Fibroblast of villous mesenchyme (primary cell): Measurements from ENCODE around the gene SFSWAP. TPM values are rescaled to one million over a fixed set of nuclear protein-coding genes. Genes with fewer than 3 reads are reported as not detected.
"Not testable (repeated sequence)": the region's sequence is repeated elsewhere in the genome, so short reads cannot be mapped to it uniquely, and the experiment has no call there.

Experiments
- DNase-seq: peaks from one replicate; pipeline ENCODE4 v3.0.0-alpha.2; 2010; ENCODE audit warnings: low read depth
- H3K4me3 ChIP-seq: 2 replicates; pipeline ENCODE4 v1.5.1; 2011; ENCODE audit warnings: low read depth, mild to moderate bottlenecking, low read length
- total RNA-seq: library from RNA; depleted of rRNA; stranded (reverse); fragments of >200 nt; gene quantifications from 2 replicates; pipeline ENCODE4 v1.2.3, GENCODE V29; 2012
- TF ChIP-seq, protein P1 (sequence below): IDR thresholded peaks from 2 replicates; pipeline ENCODE4 v1.5.1; 2012; ENCODE audit warnings: low read depth, mild to moderate bottlenecking, low read length; ENCODE audit not compliant: insufficient read depth

The SFSWAP gene
- total RNA-seq, 1 donor, result 28.5 TPM

DNA sequence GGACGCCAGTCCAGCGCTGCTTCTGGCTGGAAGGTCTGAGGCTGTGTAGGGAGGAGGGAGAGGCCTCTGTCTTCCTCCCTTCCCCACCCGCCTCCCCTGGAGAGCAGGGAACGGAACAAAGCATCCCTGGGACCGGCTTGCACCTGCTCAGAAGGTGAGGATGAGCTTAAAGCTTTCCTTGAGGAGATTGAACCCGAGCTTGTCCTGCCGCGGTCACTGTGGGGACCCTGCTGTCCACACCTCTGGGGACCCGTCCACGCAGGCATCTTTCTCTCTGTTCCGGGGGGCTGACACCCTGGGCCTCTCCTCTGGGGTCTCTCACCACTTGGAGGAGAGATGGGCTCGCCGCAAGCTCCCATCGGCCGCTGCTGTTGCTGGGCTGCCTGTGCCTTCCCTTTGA, 33.2 kb upstream of the SFSWAP start:
- H3K4me3 ChIP-seq, result no peak overlapping the region
- DNase-seq, result no peak
- TF ChIP-seq, protein P1, sequence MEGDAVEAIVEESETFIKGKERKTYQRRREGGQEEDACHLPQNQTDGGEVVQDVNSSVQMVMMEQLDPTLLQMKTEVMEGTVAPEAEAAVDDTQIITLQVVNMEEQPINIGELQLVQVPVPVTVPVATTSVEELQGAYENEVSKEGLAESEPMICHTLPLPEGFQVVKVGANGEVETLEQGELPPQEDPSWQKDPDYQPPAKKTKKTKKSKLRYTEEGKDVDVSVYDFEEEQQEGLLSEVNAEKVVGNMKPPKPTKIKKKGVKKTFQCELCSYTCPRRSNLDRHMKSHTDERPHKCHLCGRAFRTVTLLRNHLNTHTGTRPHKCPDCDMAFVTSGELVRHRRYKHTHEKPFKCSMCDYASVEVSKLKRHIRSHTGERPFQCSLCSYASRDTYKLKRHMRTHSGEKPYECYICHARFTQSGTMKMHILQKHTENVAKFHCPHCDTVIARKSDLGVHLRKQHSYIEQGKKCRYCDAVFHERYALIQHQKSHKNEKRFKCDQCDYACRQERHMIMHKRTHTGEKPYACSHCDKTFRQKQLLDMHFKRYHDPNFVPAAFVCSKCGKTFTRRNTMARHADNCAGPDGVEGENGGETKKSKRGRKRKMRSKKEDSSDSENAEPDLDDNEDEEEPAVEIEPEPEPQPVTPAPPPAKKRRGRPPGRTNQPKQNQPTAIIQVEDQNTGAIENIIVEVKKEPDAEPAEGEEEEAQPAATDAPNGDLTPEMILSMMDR, result no peak

DNA sequence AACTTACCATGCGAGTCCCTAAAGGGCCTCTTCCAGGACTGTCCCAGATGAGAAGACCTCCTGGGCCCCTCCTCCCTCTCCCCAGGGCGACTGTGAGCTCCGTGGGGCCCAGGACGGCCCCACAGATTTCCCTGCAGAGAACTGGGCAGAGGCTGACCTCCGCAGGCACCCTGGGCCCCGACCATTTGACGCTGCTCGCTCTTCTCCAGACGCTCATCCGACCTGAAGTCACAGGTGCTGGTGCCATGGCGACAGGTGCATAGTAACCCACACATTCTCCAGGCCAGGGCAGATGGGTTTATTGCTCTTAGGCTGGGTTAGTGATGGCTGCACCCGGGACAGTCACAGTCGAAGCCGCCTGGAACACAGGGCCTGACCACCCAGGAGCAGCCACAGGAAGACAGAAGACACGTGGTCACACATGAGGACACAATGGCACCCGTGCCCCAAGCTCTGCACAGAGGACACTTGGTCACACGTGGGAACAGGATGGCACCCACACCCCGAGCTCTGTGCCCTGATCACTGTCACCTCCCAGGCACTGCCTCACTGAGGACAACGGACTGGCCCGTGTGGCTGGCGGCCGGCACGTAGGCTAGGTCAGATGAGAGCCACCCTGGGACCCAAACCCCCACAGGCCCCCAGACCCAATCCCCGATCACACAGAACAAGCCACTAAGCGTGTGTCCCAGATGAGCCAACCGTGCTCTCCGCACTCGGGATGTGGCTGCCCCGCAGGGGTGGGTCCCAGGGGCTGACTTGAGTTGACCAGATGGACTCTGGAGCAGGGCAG, 32.3 kb upstream of the SFSWAP start:
- not testable (repeated sequence) for H3K4me3 ChIP-seq, DNase-seq

DNA sequence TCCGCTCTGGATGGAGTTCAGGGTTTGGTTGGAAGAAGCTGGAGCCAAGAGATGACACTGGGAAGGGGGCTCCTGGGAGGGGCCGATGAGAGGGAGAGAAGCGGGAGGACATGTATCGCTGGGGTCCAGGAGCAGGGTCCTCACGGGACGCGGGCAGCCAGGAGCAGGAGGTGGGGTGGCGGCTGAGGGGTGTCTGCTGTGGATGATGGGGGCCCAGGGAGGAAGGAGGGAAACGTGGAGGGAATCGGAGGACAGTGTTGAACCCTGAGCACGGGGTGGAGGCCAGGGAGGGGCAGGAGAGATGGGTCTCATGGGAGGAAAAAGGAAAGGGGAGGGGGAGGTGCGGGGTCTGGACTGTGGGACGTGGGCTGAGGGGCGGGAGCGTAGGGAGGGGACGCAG, 31.7 kb upstream of the SFSWAP start:
- not testable (repeated sequence) for DNase-seq, H3K4me3 ChIP-seq

DNA sequence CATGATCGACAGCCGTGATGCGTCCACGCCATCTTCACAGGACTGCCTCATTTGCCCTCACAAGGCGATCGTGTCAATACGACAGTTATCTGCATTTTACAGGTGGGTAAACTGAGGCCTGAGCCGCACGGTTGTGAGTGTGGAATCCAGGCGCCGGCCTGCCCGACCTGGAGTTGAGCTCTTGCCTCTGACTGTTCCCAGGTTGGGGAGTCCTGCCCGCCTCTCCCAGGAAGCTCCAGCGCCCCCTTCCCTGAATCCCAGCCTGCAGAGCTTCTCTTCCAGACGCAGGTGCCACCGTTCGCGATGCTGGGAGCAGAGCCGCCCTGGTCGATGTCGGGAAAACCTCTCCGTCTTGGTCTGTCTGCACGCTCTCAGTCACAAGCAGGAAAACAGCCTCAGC, 31.1 kb upstream of the SFSWAP start:
- not testable (repeated sequence) for H3K4me3 ChIP-seq, DNase-seq

DNA sequence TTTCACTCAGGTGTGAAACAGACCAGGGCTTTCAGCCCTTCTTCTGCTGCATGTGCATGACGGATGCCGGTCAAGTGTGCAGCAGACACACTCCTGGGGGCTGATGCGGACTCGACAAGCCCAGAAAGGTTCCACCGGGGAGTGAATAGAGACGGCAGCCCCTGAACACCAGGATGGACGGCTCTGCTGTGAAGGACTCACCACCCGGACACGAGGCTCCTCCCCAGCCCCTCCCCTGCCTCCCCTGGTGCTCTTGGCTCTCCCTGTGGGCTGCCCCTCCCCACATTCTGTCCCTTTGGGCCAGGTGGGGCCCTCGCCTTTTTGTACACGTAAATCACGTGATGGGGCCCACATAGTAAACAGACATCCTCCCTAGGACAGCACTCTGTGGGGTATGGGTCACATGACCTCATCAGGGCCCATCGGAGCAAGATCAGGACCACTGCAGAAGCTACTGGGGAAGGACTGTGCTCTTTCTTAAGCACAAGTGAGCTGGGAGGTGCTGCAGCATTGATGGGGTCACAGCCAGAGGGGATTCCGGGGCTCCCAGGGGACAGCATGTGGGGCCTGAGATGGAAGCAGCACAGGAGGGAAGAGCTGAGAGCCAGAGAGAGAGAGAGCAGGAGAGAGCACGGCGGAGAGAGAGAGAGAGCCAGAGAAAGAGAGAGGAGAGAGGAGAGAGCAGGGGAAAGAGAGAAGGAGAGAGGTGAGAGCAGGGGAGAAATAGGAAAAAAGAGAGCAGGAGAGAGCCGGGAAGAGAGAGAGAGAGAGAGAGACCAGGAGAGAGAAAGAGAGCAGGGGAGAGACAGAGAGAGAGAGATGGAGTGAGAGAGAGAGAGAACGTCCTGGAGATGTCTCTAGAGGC, 30.3 kb upstream of the SFSWAP start:
- not testable (repeated sequence) for DNase-seq, H3K4me3 ChIP-seq

DNA sequence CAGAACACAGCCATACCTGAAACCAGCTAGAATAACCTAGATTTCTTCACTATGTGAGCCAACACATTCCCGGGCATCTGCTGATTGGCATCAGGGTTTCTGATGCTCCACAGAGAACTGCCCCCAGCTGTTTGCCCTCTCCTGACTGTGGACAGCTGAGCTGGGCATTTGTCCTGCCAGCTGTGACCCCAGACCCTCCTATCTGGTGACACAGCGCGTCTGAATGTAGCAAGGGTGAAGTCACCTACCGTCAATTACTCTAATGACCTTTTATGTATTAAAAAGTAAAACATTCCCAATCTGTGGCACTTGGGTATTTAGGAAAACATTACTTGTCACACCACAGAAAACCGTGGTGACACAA, 29.7 kb upstream of the SFSWAP start:
- TF ChIP-seq, protein P1, result no peak
- no peak for DNase-seq

DNA sequence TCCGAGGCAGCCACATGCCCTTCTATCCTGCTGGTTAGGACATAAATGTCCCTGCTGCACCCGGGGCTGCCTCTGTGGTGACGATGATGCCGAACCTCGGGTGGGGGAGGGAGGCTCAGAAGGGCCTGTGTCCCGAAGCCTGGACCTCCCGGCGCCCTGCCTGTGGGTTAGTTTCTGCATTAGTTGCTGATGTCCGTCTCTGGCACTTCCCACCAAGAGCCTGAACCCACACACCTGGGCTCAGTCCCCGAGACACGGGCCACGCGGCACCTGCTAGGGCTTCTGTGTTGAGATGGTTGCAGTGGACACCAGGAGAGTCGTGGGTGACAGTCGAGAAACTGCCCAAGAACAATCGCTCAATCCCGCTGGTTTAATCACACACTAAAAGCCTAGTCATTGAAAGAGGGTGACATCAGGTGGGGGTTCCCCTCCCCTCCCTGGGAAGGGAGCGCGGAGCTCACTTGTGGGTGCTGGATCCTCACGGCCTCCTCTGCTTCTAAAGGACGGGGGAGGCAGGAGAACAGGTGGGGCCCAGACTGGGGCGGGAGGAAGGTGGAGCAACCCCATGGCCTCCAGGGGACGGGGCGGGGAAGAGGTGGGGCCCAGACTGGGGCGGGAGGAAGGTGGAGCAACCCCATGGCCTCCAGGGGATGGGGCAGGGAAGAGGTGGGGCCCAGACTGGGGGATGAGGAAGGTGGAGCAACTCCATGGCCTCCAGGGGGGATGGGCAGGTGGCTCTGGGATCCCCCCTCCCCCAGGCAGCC, 29.0 kb upstream of the SFSWAP start:
- not testable (repeated sequence) for H3K4me3 ChIP-seq, DNase-seq

More for the DNA sequence above, 29.7 kb upstream of the SFSWAP start:
- H3K4me3 ChIP-seq, result no peak overlapping the region

DNA sequence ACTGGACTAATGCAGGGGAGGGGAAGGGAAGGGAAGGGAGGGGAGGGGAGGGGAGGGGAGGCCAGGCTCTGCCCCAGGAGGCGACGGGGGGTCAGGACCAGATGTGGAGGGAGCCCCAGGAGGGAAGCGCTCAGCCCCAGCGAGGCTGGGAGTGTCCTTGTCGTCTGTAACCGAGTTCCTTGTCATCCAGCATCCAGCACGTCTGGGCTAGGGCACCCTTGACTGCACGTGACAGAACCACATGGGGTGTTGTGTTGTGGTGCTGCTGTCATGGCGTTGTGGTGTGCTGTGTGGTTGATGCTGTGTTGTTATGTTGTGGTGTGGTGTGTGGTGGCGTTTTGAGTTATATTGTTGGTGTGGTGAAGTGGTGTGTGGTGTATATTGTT, 28.4 kb upstream of the SFSWAP start:
- no peak for DNase-seq
- TF ChIP-seq, protein P1, result no peak
- no peak overlapping the region for H3K4me3 ChIP-seq

DNA sequence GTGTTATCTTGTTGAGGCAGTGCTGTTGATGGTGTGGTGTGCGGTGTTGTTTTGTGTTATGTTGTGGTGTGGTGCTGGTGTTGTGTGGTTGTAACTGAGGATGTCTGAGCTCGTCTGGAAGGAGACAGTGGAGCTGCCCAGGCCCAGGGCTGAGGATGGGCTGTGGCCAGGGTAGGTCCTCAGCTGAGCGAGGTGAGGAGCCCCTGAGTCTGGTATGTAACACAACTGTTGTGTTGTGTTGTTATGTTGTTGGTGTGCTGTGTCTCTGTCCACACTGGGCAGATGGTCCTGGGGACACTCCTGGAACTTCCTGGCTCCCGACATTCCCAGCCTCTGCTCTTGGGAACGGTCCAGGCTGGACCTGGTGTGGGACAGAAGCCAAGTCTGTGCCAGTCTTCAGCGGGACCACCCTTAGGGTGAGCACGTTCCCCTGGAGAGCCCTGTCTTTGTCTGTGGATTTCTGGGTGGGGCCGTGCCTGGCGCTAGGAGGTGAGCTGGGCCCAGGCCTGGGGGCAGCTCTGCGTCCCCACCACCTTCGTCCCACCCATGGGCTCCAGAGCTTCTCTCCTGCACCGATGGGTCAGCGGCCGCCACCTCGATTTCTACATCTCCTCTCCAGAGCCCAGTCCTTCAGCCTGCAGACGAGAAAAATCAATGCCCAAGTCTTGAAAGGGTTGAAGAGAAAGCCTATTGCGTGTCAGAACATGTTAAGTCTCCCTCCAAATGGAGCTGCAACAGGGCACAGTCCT, 27.4 kb upstream of the SFSWAP start:
- TF ChIP-seq, protein P1, result no peak
- no peak for DNase-seq
- no peak overlapping the region for H3K4me3 ChIP-seq
